GM12878 (cell line): ENCODE measurements around the gene CRB3. TPM values are rescaled to one million over a fixed set of nuclear protein-coding genes. Genes with fewer than 3 reads are reported as not detected.

ENCODE experiments used
- ATAC-seq: fragments of 200-7000 bp; cut with Tn5 transposase; 3 replicates; pipeline ENCODE4 v1.9.1; 2020; ENCODE audit warnings: mild to moderate bottlenecking, moderate library complexity
- BruUV-seq: library from RNA; stranded (reverse); fragments of 400-500 nt; replicated peaks from 2 replicates; lab custom pipeline; 2021; lab: Mats Ljungman, UMichigan
- CTCF ChIA-PET: fragments of 300-600 bp; sonication (Branson Sonifier 250); formaldehyde crosslinking; extraction: SDS; loops from one replicate; lab custom pipeline; 2021; ENCODE audit warnings: inconsistent platforms; lab: Yijun Ruan, JAX
- POLR2A ChIA-PET: fragments of 350-600 bp; formaldehyde crosslinking; extraction: SDS; loops from one replicate; lab custom pipeline; 2021; ENCODE audit warnings: inconsistent platforms; lab: Charles Lee
- RAD21 ChIA-PET: fragments of 300-600 bp; sonication (Branson Sonifier 250); formaldehyde crosslinking; loops from one replicate; lab custom pipeline; 2023; ENCODE audit warnings: antibody characterized with exemption; ENCODE audit not compliant: unreplicated experiment; lab: Charles Lee
- SMC1A ChIA-PET: fragments of 300-600 bp; sonication (Branson Sonifier 250); formaldehyde crosslinking; loops from one replicate; lab custom pipeline; 2023; ENCODE audit not compliant: unreplicated experiment, uncharacterized antibody; lab: Charles Lee
- DNase-seq: peaks from one replicate; pipeline ENCODE4 v3.0.0-alpha.2; 2011; ENCODE audit warnings: low read depth, low spot score
- FAIRE-seq: peaks from 3 replicates; lab custom pipeline; 2011; peaks lifted over from hg19 to GRCh38; lab: Jason Lieb, UNC
- H2AFZ ChIP-seq: 2 replicates; pipeline ENCODE4 v1.6.0; 2011; ENCODE audit warnings: low read depth, low read length, control low read depth; ENCODE audit not compliant: control insufficient read depth
- H3K27ac ChIP-seq: 2 replicates; pipeline ENCODE4 v1.5.1; 2011; ENCODE audit warnings: control low read depth; ENCODE audit not compliant: control insufficient read depth, insufficient read depth
- H3K27me3 ChIP-seq, 2 experiments: replicated peaks in 1 of 2; 2 replicates each; pipeline versions ENCODE4 v1.6.0 to v1.6.1; 2011; ENCODE audit warnings: low read length in 1 of 2; ENCODE audit not compliant: control insufficient read depth in 2 of 2, insufficient read depth in 2 of 2
- H3K36me3 ChIP-seq, 2 experiments: 2 replicates each; pipeline ENCODE4 v1.5.1; 2011; ENCODE audit warnings: low read length in 1 of 2; ENCODE audit not compliant: control insufficient read depth in 2 of 2, insufficient read depth in 2 of 2
- H3K4me1 ChIP-seq: 2 replicates; pipeline ENCODE4 v1.6.1; 2011; ENCODE audit warnings: mild to moderate bottlenecking, low read length, moderate library complexity, mixed read lengths; ENCODE audit not compliant: control insufficient read depth, insufficient read depth
- H3K4me2 ChIP-seq: 2 replicates; pipeline ENCODE4 v1.6.0; 2011; ENCODE audit warnings: control low read depth; ENCODE audit not compliant: control insufficient read depth, insufficient read depth
- H3K4me3 ChIP-seq: fragments of 200-600 bp; sonication (generic); 2 replicates; pipeline ENCODE4 v1.5.1; 2016
- H3K79me2 ChIP-seq: 2 replicates; pipeline ENCODE4 v1.6.0; 2011; ENCODE audit warnings: low read length; ENCODE audit not compliant: control insufficient read depth, insufficient read depth
- H3K9ac ChIP-seq: 2 replicates; pipeline ENCODE4 v1.8.0; 2011; ENCODE audit warnings: low read length, control low read depth, mixed read lengths; ENCODE audit not compliant: control insufficient read depth, insufficient read depth
- H3K9me3 ChIP-seq: replicated peaks from 3 replicates; pipeline ENCODE4 v1.5.1; 2011; ENCODE audit warnings: mild to moderate bottlenecking, low read length; ENCODE audit not compliant: control insufficient read depth, insufficient read depth
- H4K20me1 ChIP-seq: 2 replicates; pipeline ENCODE4 v1.6.0; 2011; ENCODE audit not compliant: control insufficient read depth, insufficient read depth
- WGBS: methylation state at CpG from one replicate; pipeline ENCODE4 v1.1.6; 2016; ENCODE audit warnings: low lambda C conversion rate; ENCODE audit not compliant: insufficient replicate concordance, insufficient coverage; ENCODE audit errors: missing lambda C conversion rate; 5-methylcytosine and 5-hydroxymethylcytosine counted together
- in situ Hi-C: fragments of 300-500 bp; cut with MboI; formaldehyde crosslinking; loops from 9 replicates; pipeline ENCODE4 v1.14.3; 2018; ENCODE audit warnings: mixed read lengths
- intact Hi-C: fragments of 100-400 bp; cut with micrococcal nuclease; formaldehyde crosslinking; loops from one replicate; pipeline ENCODE4 v1.14.2; 2022; ENCODE audit not compliant: unreplicated experiment
- polyA plus RNA-seq, 11 experiments: library from polyadenylated mRNA; depleted of rRNA in 4 of 11; unstranded in 6 of 11; stranded (reverse) in 5 of 11; fragments of >200 nt; fragmentation: Nextera tagmentation in 4 of 11; fragmentation: Illumina TruSeq in 1 of 11; extraction: Ambion mirVana in 4 of 11; extraction: Trizol in 1 of 11; gene quantifications; 1 replicate in 1 of 11; 2 replicates in 10 of 11; pipeline versions ENCODE4 v1.2.1 to v1.2.3, GENCODE V29; 2011 to 2016; ENCODE audit warnings: inconsistent platforms in 2 of 11, missing spikeins in 2 of 11, low read depth in 1 of 11
- total RNA-seq, 4 experiments: library from RNA; depleted of rRNA in 3 of 4; stranded (reverse); fragments of >200 nt in 3 of 4; fragmentation: Illumina TruSeq in 1 of 4; extraction: Trizol in 1 of 4; gene quantifications; 2 replicates each; pipeline versions ENCODE4 v1.2.1 to v1.2.3, GENCODE V29; 2013 to 2021
- TF ChIP-seq, protein P1 (sequence below): IDR thresholded peaks from 2 replicates; pipeline ENCODE4 v1.6.1; 2012; ENCODE audit warnings: improper control_type of control experiment, low read depth, low read length; ENCODE audit not compliant: insufficient replicate concordance

CRB3 gene
- total and polyA plus RNA-seq, 10 of the 15 experiments (the other 5 are each of a cell fraction or from before 2014, with no cell fraction given), result 0.11 to 1.9 (median 0.98) TPM; not detected in 1

GRCh38 chr19:6431891-6432290 is 32.2 kb upstream of the CRB3 start:
- ATAC-seq (no peak), FAIRE-seq (no peak), DNase-seq (no peak)
- Histone ChIP-seq H3K36me3 (no peaks in the 10 kb centered on the region), H3K4me1 (no peaks in the 10 kb centered on the region), H3K27me3 (no peaks in the 10 kb centered on the region), H3K9ac (no peak overlapping the region), H3K4me3 (no peak overlapping the region), H3K4me2 (no peak overlapping the region), H3K27ac (no peak overlapping the region), H4K20me1 (no peaks in the 10 kb centered on the region), H3K79me2 (no peaks in the 10 kb centered on the region), H2AFZ (no peak overlapping the region), H3K9me3 (no peaks in the 10 kb centered on the region)
- 88% methylated on average over 11 of the region's 11 CpGs for WGBS
- POLR2A ChIA-PET, result no interaction called here
- intact Hi-C loops (no loop called here), in situ Hi-C loops (no loop called here)
- CTCF ChIA-PET, result no interaction called here
- BruUV-seq, result no TSS peak
- SMC1A ChIA-PET, result interaction anchor here (0.6 kb wide), 1 partner anchor 41 kb away, joined by 3 read pairs; no protein-coding TSS in a partner anchor
- TF ChIP-seq, protein P1, sequence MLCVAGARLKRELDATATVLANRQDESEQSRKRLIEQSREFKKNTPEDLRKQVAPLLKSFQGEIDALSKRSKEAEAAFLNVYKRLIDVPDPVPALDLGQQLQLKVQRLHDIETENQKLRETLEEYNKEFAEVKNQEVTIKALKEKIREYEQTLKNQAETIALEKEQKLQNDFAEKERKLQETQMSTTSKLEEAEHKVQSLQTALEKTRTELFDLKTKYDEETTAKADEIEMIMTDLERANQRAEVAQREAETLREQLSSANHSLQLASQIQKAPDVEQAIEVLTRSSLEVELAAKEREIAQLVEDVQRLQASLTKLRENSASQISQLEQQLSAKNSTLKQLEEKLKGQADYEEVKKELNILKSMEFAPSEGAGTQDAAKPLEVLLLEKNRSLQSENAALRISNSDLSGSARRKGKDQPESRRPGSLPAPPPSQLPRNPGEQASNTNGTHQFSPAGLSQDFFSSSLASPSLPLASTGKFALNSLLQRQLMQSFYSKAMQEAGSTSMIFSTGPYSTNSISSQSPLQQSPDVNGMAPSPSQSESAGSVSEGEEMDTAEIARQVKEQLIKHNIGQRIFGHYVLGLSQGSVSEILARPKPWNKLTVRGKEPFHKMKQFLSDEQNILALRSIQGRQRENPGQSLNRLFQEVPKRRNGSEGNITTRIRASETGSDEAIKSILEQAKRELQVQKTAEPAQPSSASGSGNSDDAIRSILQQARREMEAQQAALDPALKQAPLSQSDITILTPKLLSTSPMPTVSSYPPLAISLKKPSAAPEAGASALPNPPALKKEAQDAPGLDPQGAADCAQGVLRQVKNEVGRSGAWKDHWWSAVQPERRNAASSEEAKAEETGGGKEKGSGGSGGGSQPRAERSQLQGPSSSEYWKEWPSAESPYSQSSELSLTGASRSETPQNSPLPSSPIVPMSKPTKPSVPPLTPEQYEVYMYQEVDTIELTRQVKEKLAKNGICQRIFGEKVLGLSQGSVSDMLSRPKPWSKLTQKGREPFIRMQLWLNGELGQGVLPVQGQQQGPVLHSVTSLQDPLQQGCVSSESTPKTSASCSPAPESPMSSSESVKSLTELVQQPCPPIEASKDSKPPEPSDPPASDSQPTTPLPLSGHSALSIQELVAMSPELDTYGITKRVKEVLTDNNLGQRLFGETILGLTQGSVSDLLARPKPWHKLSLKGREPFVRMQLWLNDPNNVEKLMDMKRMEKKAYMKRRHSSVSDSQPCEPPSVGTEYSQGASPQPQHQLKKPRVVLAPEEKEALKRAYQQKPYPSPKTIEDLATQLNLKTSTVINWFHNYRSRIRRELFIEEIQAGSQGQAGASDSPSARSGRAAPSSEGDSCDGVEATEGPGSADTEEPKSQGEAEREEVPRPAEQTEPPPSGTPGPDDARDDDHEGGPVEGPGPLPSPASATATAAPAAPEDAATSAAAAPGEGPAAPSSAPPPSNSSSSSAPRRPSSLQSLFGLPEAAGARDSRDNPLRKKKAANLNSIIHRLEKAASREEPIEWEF, result no peak
- RAD21 ChIA-PET, result interaction anchor here (1.2 kb wide), 1 partner anchor 50 kb away, joined by 3 read pairs; the partner anchor contains the start of gene DENND1C
